Stimulated activated CD8-positive, alpha-beta memory T cell treated with anti-CD3 and anti-CD28 coated beads, Interleukin-12 subunit alpha, Interleukin-12 subunit beta, amount 100 ng/mL, for 1 hour (primary cell): Measurements from ENCODE around the gene KCNT2.
"Not testable (repeated sequence)": the region's sequence is repeated elsewhere in the genome, so short reads cannot be mapped to it uniquely, and the experiment has no call there.

Experiments used
- DNase-seq: peaks from one replicate; pipeline ENCODE4 v3.0.0-alpha.2; 2020; ENCODE audit warnings: low read depth

KCNT2 gene

GRCh38 chr1:196513821-196514220 is 94.4 kb downstream of the KCNT2 start:
- no peak for DNase-seq

- DNase-seq: no peak
These were observed 97.8 kb downstream of the KCNT2 start for GRCh38 chr1:196510451-196510850.

GRCh38 chr1:196504224-196504623 is 104.0 kb downstream of the KCNT2 start:
- DNase-seq: not testable (repeated sequence)

GRCh38 chr1:196502437-196502836 is 105.8 kb downstream of the KCNT2 start:
- DNase-seq: no peak

GRCh38 chr1:196501760-196502428 is 106.3 kb downstream of the KCNT2 start:
- no peak for DNase-seq

- DNase-seq: no peak
These were observed 110.4 kb downstream of the KCNT2 start for GRCh38 chr1:196497817-196498216.

- DNase-seq: no peak
These were observed 113.5 kb downstream of the KCNT2 start for GRCh38 chr1:196494766-196495165.

- DNase-seq: no peak
These were observed 114.4 kb downstream of the KCNT2 start for GRCh38 chr1:196493881-196494280.

- no peak for DNase-seq
These were observed 119.7 kb downstream of the KCNT2 start for GRCh38 chr1:196488579-196488978.

GRCh38 chr1:196486346-196486745 is 121.9 kb downstream of the KCNT2 start:
- no peak for DNase-seq

- no peak for DNase-seq
These were observed 126.6 kb downstream of the KCNT2 start for GRCh38 chr1:196481616-196482015.

GRCh38 chr1:196477262-196477661 is 131.0 kb downstream of the KCNT2 start:
- DNase-seq: no peak

GRCh38 chr1:196467230-196467925 is 140.9 kb downstream of the KCNT2 start:
- DNase-seq: no peak

GRCh38 chr1:196466654-196467053 is 141.6 kb downstream of the KCNT2 start:
- DNase-seq: no peak

GRCh38 chr1:196466166-196466565 is 142.1 kb downstream of the KCNT2 start:
- DNase-seq: no peak

GRCh38 chr1:196464480-196464941 is 143.7 kb downstream of the KCNT2 start:
- DNase-seq: no peak

GRCh38 chr1:196462086-196462485 is 146.2 kb downstream of the KCNT2 start:
- no peak for DNase-seq

GRCh38 chr1:196461521-196461920 is 146.7 kb downstream of the KCNT2 start:
- DNase-seq: no peak

- no peak for DNase-seq
These were observed 148.9 kb downstream of the KCNT2 start for GRCh38 chr1:196459383-196459782.

- no peak for DNase-seq
These were observed 153.4 kb downstream of the KCNT2 start for GRCh38 chr1:196454792-196455191.

- no peak for DNase-seq
These were observed 157.1 kb downstream of the KCNT2 start for GRCh38 chr1:196451103-196451502.

GRCh38 chr1:196450143-196451095 is 157.8 kb downstream of the KCNT2 start:
- no peak for DNase-seq

- no peak for DNase-seq
These were observed 158.8 kb downstream of the KCNT2 start for GRCh38 chr1:196449460-196449859.
